ENCODE data around the gene MEOX2. TPM values are rescaled to one million over a fixed set of nuclear protein-coding genes. Genes with fewer than 3 reads are reported as not detected.

Gene MEOX2
- total RNA-seq, 1 donor from 2014 or later = 0.16 TPM

Other genes starting within 250 kb of the MEOX2 start
- not detected for gene AGMO, start 124.7 kb downstream of the MEOX2 start, total RNA-seq

Measured in occipital lobe (tissue), 1 donor.